HG02943 (cell line): ENCODE results near the gene TMEM259.

Experiments
- ATAC-seq: cut with Tn5 transposase; IDR thresholded peaks from one replicate; pipeline ENCODE4 v1.9.1; 2021; ENCODE audit warnings: mild to moderate bottlenecking, low read depth, moderate library complexity; ENCODE audit not compliant: unreplicated experiment

Gene TMEM259

DNA sequence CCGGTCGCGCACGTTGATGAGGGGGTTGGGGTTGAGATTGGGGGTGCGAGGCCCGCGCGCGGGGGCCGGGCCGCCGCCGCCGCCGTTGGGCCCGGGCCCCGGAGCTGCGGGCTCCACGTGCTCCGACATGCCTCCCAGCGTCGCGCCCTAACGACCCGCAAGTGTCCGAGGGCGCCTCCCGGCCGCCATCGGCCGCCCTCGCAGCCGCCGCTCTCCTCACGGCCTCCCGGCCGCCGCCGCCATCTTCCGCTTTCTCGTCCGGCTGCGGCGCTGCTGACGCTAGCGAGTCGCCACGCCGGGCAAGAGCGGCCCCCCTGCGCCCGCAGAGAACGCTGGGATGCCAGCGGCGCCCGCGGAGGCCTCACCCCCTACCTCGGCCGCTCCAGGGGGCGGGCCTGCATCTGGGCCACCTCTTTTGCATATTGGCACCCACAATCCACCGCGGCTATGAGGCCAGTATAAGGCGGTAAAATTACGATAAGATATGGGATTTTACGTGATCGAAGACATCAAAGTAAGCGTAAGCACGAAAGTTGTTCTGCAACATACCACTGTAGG is at the start of gene TMEM259:
TMEM259 (minus strand) TSS at position 256 of the 558 bp plus-strand sequence; CDS start at position 129, 127 bp downstream.
- ATAC-seq: peak; percentile 64

DNA sequence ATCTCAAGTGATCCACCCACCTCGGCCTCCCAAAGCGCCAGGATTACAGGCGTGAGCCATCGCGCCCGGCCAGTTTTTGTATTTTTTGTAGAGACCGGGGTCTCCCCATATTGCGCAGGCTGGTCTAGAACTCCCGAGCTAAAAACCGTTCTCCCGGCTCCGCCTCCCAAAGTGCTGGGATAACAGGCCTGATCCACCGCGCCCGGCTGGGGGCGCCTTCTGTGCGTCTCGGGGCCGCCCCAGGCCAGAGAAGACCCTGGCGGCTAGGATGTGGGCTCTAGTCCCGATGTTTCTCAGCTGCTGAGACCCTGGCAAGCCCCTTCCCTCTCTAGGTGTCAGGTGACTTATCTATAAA is 49.6 kb upstream of the TMEM259 start:
- ATAC-seq: no peak

GRCh38 chr19:1069009-1069779 is 48.3 kb upstream of the TMEM259 start:
- no peak for ATAC-seq

DNA sequence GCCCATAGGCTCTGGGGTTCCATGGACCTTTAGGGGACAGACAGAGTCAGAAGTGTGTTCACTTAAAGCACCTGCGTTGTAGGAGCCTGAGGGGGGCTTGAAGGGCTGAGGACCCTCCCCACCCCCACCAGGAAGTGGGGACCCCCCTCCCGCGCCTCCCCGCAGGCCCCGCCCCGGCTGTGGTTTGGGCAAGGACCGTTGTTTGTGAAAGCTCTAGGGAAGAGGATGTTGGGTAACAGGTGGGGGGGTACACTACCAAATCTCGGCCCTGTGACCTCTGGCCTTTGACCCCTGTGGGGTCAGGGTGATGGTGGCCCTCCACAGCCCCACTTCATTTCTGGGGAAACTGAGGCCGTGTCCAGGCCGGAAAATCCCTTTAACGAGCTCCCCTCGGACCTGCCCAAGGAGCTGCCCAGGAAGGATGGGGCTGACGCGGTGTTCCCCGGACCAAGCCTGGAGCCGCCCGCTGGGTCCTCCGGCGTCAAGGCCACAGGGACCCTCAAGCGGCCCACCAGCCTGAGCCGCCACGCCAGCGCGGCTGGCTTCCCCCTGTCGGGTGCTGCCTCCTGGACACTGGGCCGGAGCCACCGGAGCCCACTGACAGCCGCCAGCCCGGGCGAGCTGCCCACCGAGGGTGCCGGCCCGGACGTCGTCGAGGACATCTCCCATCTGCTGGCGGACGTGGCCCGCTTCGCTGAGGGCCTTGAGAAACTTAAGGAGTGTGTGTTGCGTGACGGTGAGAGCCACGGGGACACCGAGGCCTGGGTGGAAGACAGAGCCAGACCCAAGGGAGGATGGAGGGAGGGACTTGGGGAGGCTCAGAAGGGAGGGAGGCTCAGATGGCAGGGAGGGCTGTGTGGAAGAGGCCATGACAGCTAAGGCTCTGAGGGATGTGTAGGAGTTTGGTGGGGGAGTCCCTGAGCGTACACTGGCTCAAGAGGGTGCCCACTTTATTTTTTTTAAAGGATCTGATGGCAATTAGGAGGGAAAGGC is 47.4 kb upstream of the TMEM259 start:
- ATAC-seq: no peak

DNA sequence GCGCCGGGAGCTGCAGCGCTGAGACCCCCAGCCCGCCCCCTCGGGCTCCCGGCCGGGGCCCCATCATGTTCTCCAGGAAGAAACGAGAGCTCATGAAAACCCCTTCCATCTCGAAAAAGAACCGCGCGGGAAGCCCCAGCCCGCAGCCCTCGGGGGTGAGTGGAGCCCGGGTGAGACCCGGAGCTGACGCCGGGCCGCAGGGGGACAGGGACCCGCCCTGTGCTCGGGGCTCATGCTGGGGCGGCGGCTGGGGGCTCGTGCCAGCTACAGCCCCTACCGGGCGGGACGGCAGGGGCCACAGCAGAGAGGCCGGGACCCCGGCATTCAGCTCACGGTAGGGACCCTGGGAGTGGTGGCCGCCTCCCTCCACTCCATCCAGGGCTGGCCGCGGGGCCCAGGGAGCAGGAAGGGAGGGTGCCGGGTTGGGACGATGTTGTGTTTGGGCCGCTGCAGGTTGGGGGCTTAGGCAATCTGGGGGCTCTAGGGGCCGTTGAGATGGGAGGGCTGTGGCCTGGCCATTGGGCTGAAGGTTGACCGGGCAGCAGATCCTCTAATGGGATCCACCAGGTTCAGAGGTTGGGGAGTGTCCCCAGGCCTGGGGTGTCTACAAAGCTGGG is 46.5 kb upstream of the TMEM259 start:
- no peak for ATAC-seq

DNA sequence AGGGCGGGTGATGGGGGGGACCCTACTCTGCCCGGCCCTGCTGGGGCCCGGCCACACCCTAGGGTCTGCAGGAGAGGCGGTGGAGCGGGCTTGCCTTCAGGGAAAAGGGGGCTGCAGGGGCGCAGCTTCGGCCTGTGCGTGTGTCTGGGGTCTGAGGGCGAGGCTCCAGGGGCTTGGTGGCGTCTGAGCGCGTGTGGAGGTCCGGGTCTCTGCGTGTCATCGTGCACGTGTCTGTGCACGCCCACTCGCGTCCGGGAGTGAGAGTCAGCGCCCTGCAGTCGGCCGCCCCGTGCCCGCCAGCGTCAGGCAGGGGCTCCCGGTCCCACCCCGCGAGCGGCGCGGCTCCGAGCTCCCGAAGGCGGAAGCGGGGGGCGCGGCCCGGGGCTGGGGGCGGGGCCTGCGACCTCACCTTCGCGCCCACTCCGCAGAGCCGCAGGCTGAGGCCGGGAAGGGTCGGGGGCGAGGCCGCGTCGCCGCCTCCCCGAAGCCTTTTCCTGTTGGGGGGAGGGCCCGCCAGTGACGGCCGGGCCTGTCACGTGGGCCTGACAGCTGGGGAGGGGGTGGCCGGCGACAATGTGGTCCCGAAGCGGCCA is 45.9 kb upstream of the TMEM259 start, which contains the start of gene ARHGAP45:
ARHGAP45 (plus strand) TSS at position 420 of the 593 bp plus-strand sequence. CDS start 239 bp downstream, outside the sequence.
- no peak for ATAC-seq

DNA sequence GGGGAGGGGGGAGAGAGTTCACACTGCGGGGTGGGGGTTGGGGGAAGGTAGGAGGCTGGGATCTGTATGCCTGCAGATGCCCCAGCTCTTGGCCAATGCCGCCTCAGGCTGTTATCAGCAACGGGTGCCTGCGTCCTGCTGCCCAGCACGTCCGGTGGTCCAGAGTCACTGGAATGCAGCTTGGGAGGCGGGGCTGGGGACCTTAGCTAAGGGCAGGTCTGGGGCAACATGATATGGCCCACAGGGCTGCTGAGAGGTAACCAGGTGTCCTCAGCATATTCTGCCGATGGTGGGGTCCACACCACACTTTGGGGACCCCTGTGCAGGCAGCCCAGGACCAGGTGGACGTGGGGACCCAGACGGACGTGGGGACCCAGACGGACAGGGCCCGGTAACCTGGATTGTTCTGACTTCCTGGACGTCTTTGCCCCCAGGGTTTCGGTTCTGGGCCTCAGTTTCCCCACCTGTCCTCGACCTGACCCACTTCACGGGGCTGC is 45.4 kb upstream of the TMEM259 start:
- ATAC-seq: no peak

GRCh38 chr19:1065606-1066109 is 44.7 kb upstream of the TMEM259 start:
- no peak for ATAC-seq

- no peak for ATAC-seq
These were observed 44.0 kb upstream of the TMEM259 start for GRCh38 chr19:1064661-1065605.

DNA sequence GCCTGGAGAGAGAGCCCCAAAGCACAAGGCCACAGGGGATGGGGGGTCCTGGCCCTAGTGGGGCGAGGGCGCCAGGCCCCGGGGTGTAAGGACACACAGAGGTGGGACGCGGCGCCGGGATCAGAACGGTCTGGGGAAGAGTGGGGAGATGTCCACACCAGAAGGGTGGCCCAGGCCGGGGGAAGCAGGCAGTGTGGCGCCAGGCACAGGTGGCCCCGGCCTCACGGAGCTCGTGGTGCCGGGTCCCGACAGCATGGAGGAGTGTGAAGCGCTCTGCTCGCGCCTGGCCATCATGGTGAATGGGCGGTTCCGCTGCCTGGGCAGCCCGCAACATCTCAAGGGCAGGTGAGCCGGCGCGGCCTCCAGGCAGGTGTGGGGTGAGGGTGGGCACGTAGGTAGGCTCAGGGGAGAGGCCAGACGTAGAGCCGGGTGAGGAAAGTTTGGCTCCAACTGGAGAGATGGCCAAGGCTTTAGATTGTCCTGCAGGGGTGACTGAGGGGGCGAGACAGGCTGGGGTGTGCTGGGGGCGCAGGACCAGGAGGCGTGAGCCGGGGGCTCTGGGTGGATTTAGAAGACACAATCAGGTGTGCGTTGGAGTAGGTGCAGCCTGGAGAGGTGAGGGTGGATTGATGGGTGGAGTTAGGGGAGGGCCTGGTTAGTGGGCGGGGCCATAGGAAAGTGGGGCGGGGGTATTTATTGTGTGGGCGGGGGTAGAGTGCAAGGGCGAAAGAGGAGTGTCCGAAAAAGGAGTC is 43.2 kb upstream of the TMEM259 start:
- ATAC-seq: no peak

DNA sequence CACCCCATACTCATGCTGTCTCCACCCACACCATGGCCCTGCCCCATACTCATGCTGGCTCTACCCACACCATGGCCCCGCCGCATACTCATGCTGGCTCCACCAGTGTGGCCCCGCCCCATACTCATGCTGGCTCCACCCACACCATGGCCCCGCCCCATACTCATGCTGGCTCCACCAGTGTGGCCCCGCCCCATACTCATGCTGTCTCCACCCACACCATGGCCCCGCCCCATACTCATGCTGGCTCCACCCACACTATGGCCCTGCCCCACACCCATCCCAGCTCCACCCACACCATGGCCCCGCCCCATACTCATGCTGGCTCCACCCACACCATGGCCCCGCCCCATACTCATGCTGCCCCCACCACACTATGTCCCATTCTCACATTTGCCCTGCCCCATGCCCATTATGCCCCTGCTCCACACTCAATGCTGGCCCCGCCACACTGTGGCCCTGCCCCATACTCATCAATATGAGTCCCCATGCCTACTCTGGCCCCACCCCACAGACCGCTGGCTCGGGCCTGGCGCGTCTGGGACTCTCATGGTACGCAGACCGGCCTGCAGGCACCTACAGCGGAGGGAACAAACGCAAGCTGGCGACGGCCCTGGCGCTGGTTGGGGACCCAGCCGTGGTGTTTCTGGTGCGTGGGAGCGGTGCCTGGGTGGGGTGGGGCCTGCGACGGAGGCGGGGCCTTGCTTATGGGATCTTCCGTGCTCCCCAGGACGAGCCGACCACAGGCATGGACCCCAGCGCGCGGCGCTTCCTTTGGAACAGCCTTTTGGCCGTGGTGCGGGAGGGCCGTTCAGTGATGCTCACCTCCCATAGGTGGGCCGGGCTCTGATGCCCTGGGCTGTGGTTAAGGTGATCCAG is 42.3 kb upstream of the TMEM259 start:
- no peak for ATAC-seq

GRCh38 chr19:1062387-1063029 is 41.6 kb upstream of the TMEM259 start:
- ATAC-seq: no peak

GRCh38 chr19:1061987-1062386 is 41.1 kb upstream of the TMEM259 start:
- ATAC-seq: no peak

- no peak for ATAC-seq
These were observed 39.8 kb upstream of the TMEM259 start for GRCh38 chr19:1060689-1061088.

GRCh38 chr19:1058112-1058511 is 37.2 kb upstream of the TMEM259 start:
- no peak for ATAC-seq

DNA sequence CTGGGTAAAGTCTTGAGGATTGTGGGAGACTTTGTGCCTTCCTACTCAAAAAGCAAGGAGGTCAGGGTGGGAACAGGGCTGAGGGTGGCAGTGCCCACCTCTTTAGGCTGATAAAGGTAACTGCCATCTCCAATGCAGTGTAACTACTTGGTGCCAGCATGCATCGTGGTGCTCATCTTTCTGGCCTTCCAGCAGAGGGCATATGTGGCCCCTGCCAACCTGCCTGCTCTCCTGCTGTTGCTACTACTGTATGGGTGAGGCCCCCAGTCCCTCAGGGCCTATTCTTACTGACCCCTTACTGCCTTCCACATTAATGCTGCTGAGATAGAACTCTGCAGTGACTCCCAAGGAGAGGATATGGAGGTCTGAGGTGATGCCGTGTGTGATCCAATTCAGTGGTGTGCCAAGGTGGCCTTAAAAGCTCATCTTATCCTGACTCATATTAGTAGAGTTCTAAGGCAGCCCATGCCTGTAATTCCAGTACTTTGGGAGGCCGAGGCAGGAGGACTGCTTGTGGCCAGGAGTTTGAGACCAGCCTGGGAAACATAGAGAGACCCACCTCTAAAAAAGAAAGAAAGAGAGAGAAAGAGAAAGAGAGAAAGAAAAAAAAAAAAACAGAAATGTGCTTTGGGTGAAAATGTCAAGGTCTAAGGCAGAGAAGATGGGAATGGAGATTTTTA is 36.4 kb upstream of the TMEM259 start:
- no peak for ATAC-seq
